GM19463 (cell line): Measurements from ENCODE around the gene TEX264.
A peak's percentile ranks its signal among the peaks of the same experiment; 100 is the strongest.

ENCODE experiments used
- ATAC-seq: cut with Tn5 transposase; IDR thresholded peaks from one replicate; pipeline ENCODE4 v1.9.1; 2021; ENCODE audit warnings: mild to moderate bottlenecking, moderate library complexity; ENCODE audit not compliant: unreplicated experiment

The TEX264 gene

DNA sequence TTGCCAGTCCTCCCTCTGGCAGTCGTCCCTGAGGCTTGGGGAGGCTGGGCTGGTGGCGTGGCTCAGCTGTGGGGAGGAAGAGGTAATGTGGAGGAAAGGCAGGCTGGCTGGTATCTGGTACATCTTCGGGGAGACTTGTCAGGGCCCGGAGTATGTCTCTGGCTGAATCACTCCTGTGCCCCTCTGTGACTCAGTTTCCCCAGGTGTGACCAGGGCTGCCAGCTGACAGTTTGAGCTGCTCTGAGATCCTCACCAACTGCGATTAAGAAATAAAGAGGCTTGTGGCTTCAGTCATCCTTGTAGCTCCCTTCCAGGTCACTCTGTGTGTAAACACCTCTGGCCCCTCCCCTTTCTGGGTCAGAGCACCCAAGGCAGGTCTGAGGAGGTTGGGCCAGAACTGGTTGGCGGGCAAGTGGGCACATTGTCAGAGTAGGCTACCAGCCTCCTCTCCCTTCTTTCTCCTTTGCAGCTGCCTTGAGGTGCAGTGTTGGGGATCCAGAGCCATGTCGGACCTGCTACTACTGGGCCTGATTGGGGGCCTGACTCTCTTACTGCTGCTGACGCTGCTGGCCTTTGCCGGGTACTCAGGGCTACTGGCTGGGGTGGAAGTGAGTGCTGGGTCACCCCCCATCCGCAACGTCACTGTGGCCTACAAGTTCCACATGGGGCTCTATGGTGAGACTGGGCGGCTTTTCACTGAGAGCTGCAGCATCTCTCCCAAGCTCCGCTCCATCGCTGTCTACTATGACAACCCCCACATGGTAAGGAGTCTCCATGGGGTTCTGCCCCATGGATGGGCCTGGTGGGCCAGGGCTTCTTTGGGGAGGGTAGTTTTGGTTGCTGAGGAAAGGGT, 3.0 kb downstream of the TEX264 start:
- no peak for ATAC-seq

DNA sequence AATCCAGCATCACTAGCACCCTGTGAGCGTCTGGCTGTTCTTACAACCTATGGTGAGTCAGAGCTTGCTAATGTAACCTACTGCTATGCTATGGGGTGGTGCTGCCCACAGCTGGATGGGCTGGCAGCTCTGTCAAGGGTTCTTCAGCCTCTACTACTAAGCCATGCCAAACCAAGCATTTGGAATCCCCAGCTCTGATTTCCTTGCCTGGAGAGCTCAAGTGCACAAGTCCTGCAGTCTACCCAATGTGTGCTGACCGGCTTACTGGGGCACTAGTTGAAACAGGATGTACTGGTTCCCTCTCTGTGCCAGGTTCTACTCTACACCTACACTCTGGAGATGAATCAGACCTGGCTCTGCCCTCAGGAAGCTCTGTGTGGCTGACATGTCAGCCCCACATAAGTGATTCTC, 4.2 kb downstream of the TEX264 start:
- no peak for ATAC-seq

DNA sequence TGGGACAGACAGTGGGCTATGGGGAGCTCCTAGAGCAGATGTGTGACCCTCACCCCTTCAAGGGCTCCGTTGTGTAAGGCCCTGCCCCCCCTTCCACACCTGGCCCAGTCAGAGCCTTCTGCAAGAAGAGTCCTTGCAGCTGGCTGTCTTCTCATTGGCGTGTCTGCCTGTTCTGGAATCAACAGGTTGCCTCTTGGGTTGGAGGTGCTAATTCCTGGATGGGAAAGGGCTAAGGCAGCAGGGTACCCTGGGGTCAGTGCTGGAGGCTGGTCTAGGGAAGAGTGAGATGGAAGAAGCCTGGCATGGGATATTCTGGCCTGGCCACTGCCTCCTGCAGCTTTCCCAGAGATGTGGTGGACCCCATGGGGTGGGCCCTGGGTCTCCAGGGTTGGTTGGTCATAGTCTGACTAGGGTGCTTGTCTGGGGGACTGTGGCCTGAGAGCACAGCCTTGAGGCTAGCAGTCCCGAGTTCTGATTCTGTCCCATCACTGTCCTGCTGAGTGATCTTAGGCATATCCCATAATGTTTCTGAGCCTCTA, 5.1 kb downstream of the TEX264 start:
- ATAC-seq: no peak

DNA sequence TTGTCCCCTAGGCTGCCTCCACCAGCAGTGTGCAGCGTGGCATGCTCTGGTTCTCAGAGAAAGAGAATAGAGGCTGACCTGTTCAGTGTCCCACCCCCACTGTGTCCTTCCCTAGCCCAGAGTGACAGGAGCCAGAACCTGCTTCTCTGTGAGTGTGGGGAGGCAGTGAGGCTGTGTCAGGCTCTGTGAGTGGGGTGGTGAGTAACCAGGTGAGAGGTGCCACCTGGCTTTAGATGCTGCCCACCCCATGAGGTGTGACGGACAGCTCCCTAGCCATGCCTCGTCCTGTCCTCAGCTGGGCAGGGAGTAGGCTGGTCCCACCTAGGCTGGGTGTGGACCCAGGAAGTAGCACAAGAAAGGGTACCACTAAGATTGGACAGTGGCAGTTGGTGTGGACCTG, 6.3 kb downstream of the TEX264 start:
- no peak for ATAC-seq

DNA sequence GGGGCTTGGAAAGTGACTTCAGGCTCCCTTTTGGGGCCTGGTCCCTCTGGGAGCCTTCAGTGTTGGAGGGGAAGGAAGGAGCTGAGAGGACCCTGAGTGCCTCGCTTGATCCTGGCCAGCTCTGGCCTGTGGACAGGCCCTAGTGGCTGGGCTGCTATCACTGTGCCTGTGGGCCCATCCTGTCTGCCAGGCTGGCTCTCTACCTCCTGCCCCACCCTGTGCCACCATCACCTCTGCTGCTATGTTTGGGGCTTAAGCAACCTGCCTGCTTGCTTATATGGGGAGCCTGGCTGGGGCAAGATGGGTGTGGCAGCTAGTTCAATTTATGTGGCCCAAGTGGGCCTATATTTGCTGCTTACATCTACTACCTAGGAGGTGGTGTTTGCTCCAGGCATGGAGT, 7.1 kb downstream of the TEX264 start:
- ATAC-seq: no peak

DNA sequence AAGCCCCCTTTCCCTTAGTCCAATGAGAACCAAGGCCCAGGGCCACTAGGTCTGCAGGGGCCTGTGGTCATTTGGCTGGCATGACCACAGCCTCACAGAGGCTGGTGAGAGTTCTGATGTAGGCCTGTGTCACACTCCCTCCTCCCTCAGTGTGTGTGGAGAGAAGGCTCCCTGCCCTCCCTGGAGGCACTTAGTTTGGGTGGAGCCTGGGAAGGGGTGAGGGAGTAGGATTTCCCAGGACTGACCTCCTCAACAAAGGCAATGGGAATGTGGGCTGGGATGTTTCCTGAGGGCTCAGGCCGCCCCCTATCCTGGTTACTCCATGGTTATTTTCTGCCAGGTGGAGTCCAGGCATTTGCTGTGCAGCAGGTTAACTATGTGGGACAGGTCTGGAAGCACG, 7.6 kb downstream of the TEX264 start:
- no peak for ATAC-seq

DNA sequence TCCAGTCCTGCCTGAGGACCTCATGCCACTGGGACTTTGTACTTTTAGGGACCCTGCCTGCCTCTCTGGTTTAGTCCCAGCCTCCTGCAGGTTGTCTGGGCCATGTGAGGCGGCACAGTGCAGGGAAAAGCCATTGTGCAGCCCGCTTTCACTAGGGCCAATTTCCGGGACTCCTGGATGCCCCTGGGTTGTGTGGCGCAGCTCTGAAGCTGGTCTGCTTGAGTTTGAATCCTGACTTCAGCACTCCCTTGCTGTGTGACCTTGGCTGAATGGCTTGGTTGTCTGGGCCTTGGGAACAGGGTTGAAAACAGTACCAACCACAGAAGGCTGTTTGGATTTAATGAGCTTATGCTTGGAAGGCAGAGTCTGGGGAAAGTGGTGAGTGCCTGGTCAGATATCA, 8.3 kb downstream of the TEX264 start:
- no peak for ATAC-seq

DNA sequence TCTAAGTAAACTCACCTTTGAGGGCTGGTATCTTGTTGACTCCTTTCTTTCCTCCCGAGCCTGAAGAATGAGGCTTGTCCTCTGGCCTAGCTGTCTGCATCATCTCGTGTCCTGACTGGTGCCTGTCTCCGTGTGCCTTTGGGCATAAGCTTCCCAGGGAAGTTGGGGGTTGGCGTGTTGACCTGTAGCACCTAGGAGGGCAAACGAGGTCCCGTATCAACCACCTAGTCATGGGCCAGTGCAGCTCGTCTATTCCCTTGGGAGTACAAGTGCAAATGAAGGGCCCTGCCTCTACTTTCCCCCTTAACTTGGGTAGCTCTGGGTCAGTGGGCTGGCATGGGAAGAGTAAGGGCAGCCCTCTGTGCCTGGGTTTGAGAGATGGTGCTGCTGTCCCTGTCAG, 8.7 kb downstream of the TEX264 start:
- no peak for ATAC-seq

DNA sequence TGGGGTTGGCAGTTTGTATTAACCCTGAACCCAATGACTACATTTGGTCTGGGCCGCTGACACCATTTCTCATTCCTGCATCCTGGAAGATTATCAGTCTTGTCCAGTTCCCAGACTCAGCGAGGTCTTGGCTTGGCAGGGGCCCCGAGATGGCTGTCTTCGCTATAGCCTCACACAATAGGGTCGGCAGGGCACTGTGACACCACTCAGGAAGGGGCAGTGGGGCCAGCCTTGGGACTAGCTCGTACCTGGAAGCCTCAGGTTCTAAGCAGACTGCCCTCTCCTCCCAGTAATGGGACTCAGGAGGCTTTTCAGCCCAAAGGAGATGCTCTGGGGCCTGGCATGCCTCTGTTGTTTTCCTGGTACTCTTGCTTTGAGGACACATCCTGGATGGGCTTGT, 9.1 kb downstream of the TEX264 start:
- no peak for ATAC-seq

DNA sequence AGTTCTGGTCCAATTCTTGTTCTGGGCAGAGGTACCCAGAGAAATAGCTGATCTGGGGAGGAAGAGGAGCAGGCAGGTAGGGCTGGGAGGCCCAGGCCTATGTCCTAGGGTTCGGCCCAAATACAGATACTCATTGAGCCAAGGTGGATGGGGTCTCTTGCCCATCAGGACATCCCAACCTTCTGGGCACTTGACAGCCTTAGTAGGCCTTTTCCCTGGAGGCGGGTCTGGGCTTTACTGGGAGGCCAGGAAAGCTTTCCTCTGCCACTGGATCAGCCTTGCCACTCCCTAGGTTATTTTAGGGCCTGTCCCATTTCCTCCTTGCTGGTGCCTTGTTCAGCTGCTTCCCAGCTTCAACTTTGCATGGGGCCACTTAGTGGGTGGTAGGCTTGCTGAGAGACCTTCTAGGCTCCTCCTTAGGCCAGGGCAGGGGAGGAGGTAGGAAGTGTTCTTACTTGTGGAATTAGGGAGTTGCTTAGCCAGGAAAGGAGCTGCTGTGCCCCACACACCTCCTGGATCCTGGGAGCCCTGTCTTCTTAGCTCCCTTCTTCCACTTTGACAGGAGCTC, 9.7 kb downstream of the TEX264 start:
- no peak for ATAC-seq

DNA sequence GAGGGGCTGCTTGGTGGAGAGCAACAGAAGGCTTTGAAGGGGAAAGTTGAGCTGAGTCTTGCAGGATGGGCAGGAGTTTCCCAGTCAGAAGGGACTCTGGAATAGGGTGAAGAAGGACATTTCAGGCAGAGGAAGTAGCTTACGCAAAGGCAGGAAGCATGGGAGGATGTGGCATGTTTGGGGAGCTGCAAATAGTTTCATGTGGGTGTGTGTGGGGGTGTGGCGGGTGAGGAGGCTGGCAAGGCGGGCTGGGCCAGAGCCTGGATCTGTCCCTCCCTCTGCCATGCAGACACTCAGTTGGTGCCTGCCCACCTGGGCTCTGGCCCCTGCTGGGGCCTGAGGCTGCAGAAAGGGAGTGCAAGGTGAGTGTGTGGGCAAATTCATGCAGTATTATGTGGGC, 10.4 kb downstream of the TEX264 start:
- ATAC-seq: no peak

DNA sequence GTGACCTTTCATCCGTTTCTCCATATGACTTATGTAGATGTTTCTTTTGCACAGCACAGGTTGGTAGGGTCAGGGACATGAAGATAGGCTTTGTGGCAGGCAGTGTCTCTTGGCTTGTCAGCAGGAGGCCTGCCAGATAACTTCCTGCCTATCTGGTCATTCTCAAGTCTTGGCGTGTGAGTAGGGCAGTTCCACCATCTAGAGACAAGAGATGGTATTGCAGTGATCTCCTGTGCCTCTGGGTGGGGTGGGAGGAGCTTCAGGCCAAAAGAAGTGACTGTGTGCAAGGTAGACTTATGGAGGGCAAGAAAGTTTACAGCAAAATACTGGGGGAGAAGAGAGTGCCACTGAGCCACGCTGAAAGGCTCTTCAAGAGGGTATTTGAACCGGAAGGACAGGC, 11.0 kb downstream of the TEX264 start:
- peak; percentile 84 for ATAC-seq

DNA sequence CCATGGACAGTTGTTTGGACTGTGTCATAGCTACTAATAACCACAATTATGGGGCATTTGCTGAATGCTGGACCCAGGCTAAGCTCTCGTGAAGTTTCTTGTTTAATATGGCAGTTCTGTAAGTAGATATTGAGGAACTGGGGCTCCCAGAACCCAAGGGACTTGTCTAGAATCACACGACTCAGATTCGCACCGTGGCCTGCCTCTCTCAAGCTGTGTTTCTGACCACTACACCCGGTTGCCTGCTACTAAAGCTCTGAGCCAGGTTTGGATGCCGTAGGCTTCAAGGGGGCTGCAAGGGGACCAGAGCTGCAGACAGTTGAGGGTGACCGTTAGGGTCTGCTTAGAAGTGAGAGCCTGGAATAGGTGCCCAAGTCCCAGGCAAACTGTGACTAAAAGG, 11.5 kb downstream of the TEX264 start:
- ATAC-seq: no peak

DNA sequence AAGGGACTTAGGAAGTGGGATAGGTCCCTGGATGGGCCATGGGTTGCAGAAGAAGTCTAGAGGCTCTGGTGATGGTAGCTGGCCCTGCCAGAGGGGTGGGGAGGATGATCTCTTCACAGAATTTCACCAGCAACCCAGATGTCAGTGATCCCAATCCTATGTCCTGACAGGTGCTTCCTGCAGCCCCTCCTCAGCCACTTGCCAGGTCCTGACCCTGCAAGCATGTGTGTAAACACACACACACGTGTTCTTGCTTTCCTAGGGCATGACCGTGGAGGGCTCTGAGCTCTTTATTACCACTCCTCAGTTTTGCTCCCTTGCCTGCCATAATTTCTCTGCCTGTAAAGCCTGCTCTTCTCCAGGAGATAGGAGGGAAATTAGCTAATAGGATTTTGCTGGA, 12.5 kb downstream of the TEX264 start:
- ATAC-seq: no peak

DNA sequence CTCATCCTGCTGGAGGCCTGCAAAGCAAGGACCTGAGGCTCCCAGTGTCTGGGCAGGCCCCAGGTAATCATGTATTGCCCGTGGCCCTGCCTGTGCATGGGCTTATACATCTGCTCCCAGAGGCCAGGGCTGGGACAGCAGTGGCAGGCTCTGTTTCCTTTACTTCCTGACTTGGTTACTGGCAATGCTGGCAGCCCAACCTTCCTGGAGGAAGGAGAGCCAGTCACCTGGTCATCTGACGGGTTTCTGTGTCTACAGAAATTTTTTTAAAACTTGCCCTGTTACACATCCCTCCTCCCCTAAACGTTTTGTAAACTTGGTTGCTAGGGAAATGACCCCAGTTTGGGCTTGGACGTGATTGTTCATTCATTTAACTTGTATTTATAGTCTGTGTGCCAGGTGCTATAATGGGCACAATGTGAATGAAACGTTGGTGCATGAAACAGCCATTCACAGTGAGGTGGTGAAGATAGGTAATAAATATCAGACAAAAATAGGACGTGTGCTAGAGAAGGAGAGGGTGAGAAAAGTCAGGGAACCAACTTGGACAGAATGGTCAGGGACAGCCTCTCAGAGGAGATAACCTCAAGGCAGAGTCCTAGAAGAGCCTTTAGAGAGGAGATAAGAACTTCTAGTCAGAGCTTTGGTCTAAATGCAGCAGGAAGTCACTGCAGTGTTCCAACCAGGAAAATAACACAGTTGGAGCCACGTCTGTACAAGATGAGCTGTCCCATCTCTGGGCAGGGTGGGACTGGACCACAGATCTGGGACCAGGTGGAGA, 14.1 kb downstream of the TEX264 start:
- ATAC-seq: no peak

DNA sequence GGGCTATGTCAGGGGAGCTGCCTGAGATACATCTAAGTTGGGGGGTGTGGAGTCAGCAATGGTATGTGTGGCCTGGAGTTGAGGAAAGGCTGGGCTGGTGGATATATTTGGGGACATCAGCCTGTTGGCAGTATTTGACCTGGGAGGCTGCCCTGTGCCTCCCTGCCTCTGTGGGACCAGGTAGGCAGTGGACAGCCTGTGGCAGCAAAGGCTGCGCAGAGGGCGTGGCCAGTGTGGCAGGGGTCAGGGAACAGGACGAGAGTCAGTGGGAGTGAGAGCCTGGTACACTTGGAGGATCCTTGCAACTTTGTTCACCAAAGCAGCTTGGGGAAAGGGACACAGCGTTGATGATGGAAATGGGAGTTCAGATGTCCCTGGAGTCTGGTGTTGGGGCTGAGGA, 15.0 kb downstream of the TEX264 start:
- no peak for ATAC-seq

DNA sequence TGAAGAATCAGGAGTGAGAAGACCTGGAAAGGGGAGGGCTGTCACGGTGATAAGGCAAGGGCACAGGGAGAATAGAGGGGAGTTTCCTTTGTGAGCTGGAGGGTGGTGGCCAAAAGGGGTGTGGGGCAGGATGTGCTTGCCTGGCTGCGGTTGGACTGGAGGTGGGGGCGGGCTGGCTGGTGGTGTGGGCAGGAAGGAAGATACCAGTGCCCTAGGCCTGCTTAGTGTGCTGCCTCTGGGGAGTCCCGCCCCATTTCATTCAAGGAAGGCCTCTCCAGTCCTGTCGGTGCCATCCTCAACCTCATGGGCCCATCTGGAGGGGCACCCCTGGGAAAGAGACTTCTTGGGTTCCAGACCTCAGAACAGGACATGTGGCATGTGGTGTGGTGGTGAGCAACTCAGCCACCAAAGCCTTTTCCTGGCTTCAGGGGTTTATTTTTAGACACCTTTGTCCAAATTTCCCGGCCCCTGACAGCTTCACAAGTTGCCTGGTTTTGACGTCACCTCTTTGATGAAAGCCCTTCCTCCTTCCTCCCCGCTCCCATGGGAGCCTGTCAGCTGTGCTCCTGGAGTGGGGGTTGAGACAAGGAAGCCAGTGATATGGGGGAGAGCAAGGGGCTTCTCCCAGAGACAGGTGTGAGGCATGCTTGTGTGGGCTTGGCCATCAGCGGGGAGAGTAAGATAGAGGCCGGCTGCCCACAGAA, 15.6 kb downstream of the TEX264 start:
- ATAC-seq: peak; percentile 65

DNA sequence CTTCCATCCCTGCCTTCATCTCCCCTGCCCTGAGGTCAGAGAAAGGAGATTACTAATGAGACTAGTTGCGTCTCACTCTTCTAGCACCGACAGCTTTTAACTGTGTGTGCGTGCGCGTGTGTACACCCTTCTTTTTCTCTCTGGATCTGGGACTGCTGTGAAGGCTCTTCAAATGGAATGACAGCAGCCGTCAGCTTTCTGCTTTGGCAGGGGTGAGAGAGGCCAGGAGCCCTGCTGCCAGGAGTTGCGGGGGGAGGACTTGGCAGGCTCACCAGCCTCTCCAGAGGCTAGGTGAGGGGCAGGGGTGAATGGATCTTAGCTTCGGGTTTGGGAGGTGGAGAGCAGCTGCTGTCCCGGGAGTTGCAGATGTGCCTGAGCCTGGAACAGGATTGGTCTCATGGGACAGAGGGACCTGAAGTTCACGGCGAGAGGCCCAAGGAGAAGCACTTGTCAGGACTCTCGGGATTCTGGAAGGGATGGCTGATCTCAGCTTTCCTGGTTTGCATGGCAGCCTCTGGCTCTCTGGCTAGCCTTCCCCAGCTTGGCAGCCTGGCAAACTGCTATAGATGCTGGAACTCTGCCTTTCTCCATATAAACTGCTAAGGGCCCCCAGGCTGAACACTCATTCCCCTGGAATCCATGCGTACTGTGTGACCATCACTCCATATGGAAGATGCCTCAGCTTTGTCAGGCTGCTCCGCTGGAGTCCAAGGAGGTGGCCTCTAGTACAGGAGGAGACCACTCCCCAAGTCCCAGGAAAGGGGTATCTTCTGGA, 16.6 kb downstream of the TEX264 start:
- ATAC-seq: no peak

DNA sequence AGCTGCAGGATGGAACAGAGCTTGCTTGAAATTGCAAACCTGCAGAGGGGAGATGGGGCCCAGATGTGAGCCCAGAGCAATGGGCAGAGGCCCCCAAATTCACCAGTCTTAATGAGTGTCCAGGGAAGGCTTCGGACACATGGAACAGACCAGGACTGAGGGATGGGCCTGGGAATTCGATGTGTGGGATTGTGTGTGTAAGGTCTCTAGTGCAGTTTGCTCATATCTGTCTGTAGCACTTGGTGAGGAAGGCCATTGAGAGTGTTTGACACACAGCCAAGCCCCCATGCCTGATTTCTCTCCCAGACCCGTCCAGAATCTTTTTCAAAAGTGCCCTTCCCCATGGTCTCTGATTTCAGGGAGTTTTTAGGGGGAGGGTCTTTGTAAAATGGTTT, 17.2 kb downstream of the TEX264 start:
- no peak for ATAC-seq

DNA sequence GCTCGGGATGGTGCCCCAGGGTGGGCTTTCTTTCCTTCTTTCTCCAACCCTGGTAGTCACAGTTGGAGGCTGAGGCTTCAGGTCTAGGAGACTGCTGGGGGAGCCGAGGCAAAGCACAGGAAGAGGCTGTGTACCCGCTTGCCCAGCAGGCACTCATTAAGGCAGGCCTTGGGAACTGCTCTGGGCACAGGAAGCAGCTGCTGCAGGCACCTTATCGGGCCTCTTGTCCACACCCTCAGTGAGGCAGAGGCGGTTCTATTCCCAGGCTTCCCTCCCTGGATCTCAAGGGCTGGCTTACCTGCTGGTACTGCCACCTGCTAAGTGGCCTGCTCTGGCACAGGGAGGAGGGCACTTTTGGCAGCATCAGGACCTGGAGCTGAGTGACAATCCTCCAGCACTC, 20.0 kb downstream of the TEX264 start:
- ATAC-seq: no peak
